Ishikawa (cell line): Measurements from ENCODE around the gene PJA2.

ENCODE experiments used
- CEBPB ChIP-seq: IDR thresholded peaks from 2 replicates; pipeline ENCODE4 v1.6.1; 2012
- CREB1 ChIP-seq: IDR thresholded peaks from 2 replicates; pipeline ENCODE4 v1.6.1; 2012; ENCODE audit warnings: low read depth
- EGR1 ChIP-seq: IDR thresholded peaks from 2 replicates; pipeline ENCODE4 v1.6.1; 2012
- EP300 ChIP-seq: IDR thresholded peaks from 2 replicates; pipeline ENCODE4 v1.6.1; 2012; ENCODE audit warnings: borderline replicate concordance
- MAX ChIP-seq: IDR thresholded peaks from 2 replicates; pipeline ENCODE4 v1.6.1; 2012
- NFIC ChIP-seq: IDR thresholded peaks from 2 replicates; pipeline ENCODE4 v1.6.1; 2012
- RAD21 ChIP-seq: IDR thresholded peaks from 2 replicates; pipeline ENCODE4 v1.6.1; 2012; ENCODE audit warnings: low read depth
- TAF1 ChIP-seq: IDR thresholded peaks from 2 replicates; pipeline ENCODE4 v1.6.1; 2012; ENCODE audit warnings: low read depth, mild to moderate bottlenecking
- YY1 ChIP-seq: IDR thresholded peaks from 2 replicates; pipeline ENCODE4 v1.6.1; 2012; ENCODE audit warnings: low read depth
- TF ChIP-seq, protein P1 (sequence below): IDR thresholded peaks from 2 replicates; pipeline ENCODE4 v1.6.1; 2012; ENCODE audit warnings: low read depth, mild to moderate bottlenecking

GRCh38 chr5:109411627-109412026 lies 1.9 kb upstream of the PJA2 start:
- TF ChIP-seq MAX (no peak), RAD21 (no peak), YY1 (no peak), EP300 (no peak), CREB1 (no peak), EGR1 (no peak), TAF1 (no peak), CEBPB (no peak), NFIC (no peak)
- TF ChIP-seq, protein P1, sequence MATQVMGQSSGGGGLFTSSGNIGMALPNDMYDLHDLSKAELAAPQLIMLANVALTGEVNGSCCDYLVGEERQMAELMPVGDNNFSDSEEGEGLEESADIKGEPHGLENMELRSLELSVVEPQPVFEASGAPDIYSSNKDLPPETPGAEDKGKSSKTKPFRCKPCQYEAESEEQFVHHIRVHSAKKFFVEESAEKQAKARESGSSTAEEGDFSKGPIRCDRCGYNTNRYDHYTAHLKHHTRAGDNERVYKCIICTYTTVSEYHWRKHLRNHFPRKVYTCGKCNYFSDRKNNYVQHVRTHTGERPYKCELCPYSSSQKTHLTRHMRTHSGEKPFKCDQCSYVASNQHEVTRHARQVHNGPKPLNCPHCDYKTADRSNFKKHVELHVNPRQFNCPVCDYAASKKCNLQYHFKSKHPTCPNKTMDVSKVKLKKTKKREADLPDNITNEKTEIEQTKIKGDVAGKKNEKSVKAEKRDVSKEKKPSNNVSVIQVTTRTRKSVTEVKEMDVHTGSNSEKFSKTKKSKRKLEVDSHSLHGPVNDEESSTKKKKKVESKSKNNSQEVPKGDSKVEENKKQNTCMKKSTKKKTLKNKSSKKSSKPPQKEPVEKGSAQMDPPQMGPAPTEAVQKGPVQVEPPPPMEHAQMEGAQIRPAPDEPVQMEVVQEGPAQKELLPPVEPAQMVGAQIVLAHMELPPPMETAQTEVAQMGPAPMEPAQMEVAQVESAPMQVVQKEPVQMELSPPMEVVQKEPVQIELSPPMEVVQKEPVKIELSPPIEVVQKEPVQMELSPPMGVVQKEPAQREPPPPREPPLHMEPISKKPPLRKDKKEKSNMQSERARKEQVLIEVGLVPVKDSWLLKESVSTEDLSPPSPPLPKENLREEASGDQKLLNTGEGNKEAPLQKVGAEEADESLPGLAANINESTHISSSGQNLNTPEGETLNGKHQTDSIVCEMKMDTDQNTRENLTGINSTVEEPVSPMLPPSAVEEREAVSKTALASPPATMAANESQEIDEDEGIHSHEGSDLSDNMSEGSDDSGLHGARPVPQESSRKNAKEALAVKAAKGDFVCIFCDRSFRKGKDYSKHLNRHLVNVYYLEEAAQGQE, result no peak
